GM23338 (cell line): ENCODE data around the gene ZBTB7C. TPM values are rescaled to one million over a fixed set of nuclear protein-coding genes. Genes with fewer than 3 reads are reported as not detected.

ENCODE experiments used
- ATAC-seq: fragments of 200-7000 bp; cut with Tn5 transposase; 3 replicates; pipeline ENCODE4 v1.9.1; 2020
- DNase-seq: peaks from one replicate; pipeline ENCODE4 v3.0.0-alpha.2; 2015; ENCODE audit warnings: low spot score
- H2AFZ ChIP-seq: fragments of 200-600 bp; sonication (generic); 2 replicates; pipeline ENCODE4 v1.8.0; 2016; ENCODE audit warnings: antibody characterized with exemption, mild to moderate bottlenecking, moderate library complexity
- H3F3A ChIP-seq: fragments of 200-600 bp; sonication (generic); replicated peaks from 2 replicates; pipeline ENCODE4 v1.8.0; 2017; ENCODE audit warnings: antibody characterized with exemption, mixed run types, low read depth
- H3K27ac ChIP-seq: fragments of 200-600 bp; sonication (generic); 2 replicates; pipeline ENCODE4 v1.6.1; 2016; ENCODE audit warnings: low read depth
- H3K27me3 ChIP-seq: fragments of 200-600 bp; sonication (generic); 2 replicates; pipeline ENCODE4 v1.8.0; 2016; ENCODE audit warnings: mild to moderate bottlenecking, mixed run types, moderate library complexity; ENCODE audit not compliant: insufficient read depth
- H3K36me3 ChIP-seq: fragments of 200-600 bp; sonication (generic); 2 replicates; pipeline ENCODE4 v1.8.0; 2016; ENCODE audit warnings: mild to moderate bottlenecking; ENCODE audit not compliant: insufficient read depth
- H3K4me1 ChIP-seq: fragments of 200-600 bp; sonication (generic); 2 replicates; pipeline ENCODE4 v1.8.0; 2016; ENCODE audit warnings: mild to moderate bottlenecking, moderate library complexity; ENCODE audit not compliant: insufficient read depth
- H3K4me2 ChIP-seq: fragments of 200-600 bp; sonication (generic); 2 replicates; pipeline ENCODE4 v1.7.1; 2017; ENCODE audit warnings: mixed run types
- H3K4me3 ChIP-seq: fragments of 200-600 bp; sonication (generic); 2 replicates; pipeline ENCODE4 v1.6.1; 2016; ENCODE audit warnings: mixed run types
- H3K79me2 ChIP-seq: fragments of 200-600 bp; sonication (generic); replicated peaks from 2 replicates; pipeline ENCODE4 v1.8.0; 2017; ENCODE audit warnings: mild to moderate bottlenecking; ENCODE audit not compliant: insufficient read depth
- H3K9me2 ChIP-seq: fragments of 200-600 bp; sonication (generic); 2 replicates; pipeline ENCODE4 v1.8.0; 2017; ENCODE audit not compliant: insufficient read depth
- H4K20me1 ChIP-seq: fragments of 200-600 bp; sonication (generic); replicated peaks from 2 replicates; pipeline ENCODE4 v1.8.0; 2017; ENCODE audit warnings: mild to moderate bottlenecking; ENCODE audit not compliant: insufficient read depth
- H3K27ac Mint-ChIP-seq: 2 replicates; pipeline ENCODE4 v1.8.0; 2020; ENCODE audit warnings: inconsistent platforms, mild to moderate bottlenecking, moderate library complexity, mixed read lengths
- H3K27me3 Mint-ChIP-seq: 3 replicates; pipeline ENCODE4 v1.8.0; 2022; ENCODE audit warnings: low read depth, mild to moderate bottlenecking, moderate library complexity, mixed read lengths, inconsistent platforms; ENCODE audit not compliant: insufficient read depth, poor library complexity
- H3K36me3 Mint-ChIP-seq: 3 replicates; pipeline ENCODE4 v1.8.0; 2021; ENCODE audit warnings: low read depth, mild to moderate bottlenecking, inconsistent platforms, moderate library complexity, mixed read lengths
- H3K4me1 Mint-ChIP-seq: 3 replicates; pipeline ENCODE4 v1.8.0; 2020; ENCODE audit warnings: mild to moderate bottlenecking, inconsistent platforms, mixed read lengths
- H3K4me3 Mint-ChIP-seq: 3 replicates; pipeline ENCODE4 v1.8.0; 2021; ENCODE audit warnings: moderate library complexity, mild to moderate bottlenecking, inconsistent platforms, mixed read lengths
- H3K9me3 Mint-ChIP-seq: 3 replicates; pipeline ENCODE4 v1.8.0; 2020; ENCODE audit warnings: moderate library complexity, mild to moderate bottlenecking, inconsistent platforms, mixed read lengths
- CREB1 ChIP-seq: fragments of 250-450 bp; sonication (Bioruptor Pico); IDR thresholded peaks from 2 replicates; pipeline ENCODE4 v1.5.0; 2020; ENCODE audit warnings: low read depth, mild to moderate bottlenecking, moderate library complexity
- CTCF ChIP-seq, 2 experiments: fragments of 200-600 bp in 1 of 2; sonication (generic) in 1 of 2; conservative IDR thresholded peaks; 2 replicates each; pipeline versions ENCODE4 v1.5.1 to v1.6.1; 2016 to 2017; ENCODE audit warnings: antibody characterized with exemption in 2 of 2, low read depth in 2 of 2, mild to moderate bottlenecking in 2 of 2, moderate library complexity in 1 of 2
- ETS1 ChIP-seq: IDR thresholded peaks from 2 replicates; pipeline ENCODE4 v1.6.1; 2016; ENCODE audit warnings: antibody characterized with exemption
- EZH2 ChIP-seq: fragments of 200-600 bp; sonication (generic); IDR thresholded peaks from one replicate; pipeline ENCODE4 v1.8.0; 2017; ENCODE audit warnings: antibody characterized with exemption, mild to moderate bottlenecking, low read depth; ENCODE audit not compliant: unreplicated experiment
- EZH2phosphoT487 ChIP-seq: fragments of 200-600 bp; sonication (generic); IDR thresholded peaks from one replicate; pipeline ENCODE4 v1.8.1; 2018; ENCODE audit warnings: antibody characterized with exemption; ENCODE audit not compliant: unreplicated experiment
- JUNB ChIP-seq: IDR thresholded peaks from one replicate; pipeline ENCODE4 v1.6.1; 2016; ENCODE audit warnings: antibody characterized with exemption; ENCODE audit not compliant: unreplicated experiment
- NANOG ChIP-seq: IDR thresholded peaks from 2 replicates; pipeline ENCODE4 v1.6.1; 2016; ENCODE audit warnings: antibody characterized with exemption, borderline replicate concordance
- POLR2AphosphoS5 ChIP-seq: IDR thresholded peaks from 2 replicates; pipeline ENCODE4 v1.6.1; 2016; ENCODE audit warnings: antibody characterized with exemption, low read depth
- STAT1 ChIP-seq: IDR thresholded peaks from one replicate; pipeline ENCODE4 v1.6.1; 2016; ENCODE audit warnings: antibody characterized with exemption; ENCODE audit not compliant: unreplicated experiment
- ZNF114 ChIP-seq: fragments of 250-450 bp; sonication (Bioruptor Pico); IDR thresholded peaks from 2 replicates; pipeline ENCODE4 v1.5.0; 2020; ENCODE audit warnings: mild to moderate bottlenecking, moderate library complexity
- ZNF331 ChIP-seq: fragments of 250-450 bp; sonication (Bioruptor Pico); IDR thresholded peaks from 2 replicates; pipeline ENCODE4 v1.5.0; 2020; ENCODE audit warnings: low read depth, mild to moderate bottlenecking, moderate library complexity
- ZNF462 ChIP-seq: fragments of 250-450 bp; sonication (Bioruptor Pico); IDR thresholded peaks from 2 replicates; pipeline ENCODE4 v1.5.0; 2020; ENCODE audit warnings: mild to moderate bottlenecking, moderate library complexity
- polyA plus RNA-seq: library from polyadenylated mRNA; unstranded; fragments of >200 nt; fragmentation: Nextera tagmentation; extraction: Ambion mirVana; gene quantifications from 2 replicates; pipeline ENCODE4 v1.2.1, GENCODE V29; 2016
- total RNA-seq: library from RNA; depleted of rRNA; stranded (reverse); fragments of >200 nt; shearing (Covaris generic); gene quantifications from 2 replicates; pipeline ENCODE4 v1.2.3, GENCODE V29; 2014

The ZBTB7C gene
- total and polyA plus RNA-seq, 2 experiments from 2014 or later, result 0.03 to 0.14 TPM

- no peak overlapping the region for H3K27ac ChIP-seq
- DNase-seq (no peak), ATAC-seq (no peak)
- no peak for TF ChIP-seq ZNF114 (CRISPR knock-in tag)
- TF ChIP-seq CTCF (conservative IDR thresholded peaks at IDR 0.05; ENCODE audit: low read depth in 2 of 2), result no peak
- no peak for TF ChIP-seq CREB1 (CRISPR knock-in tag)
- no peak for TF ChIP-seq ZNF462
- no peak for TF ChIP-seq POLR2AphosphoS5
- no peak for TF ChIP-seq EZH2
- TF ChIP-seq EZH2phosphoT487, result no peak
- TF ChIP-seq ETS1, result no peak
- TF ChIP-seq STAT1, result no peak
- TF ChIP-seq NANOG, result no peak
- no peak for TF ChIP-seq JUNB
- TF ChIP-seq ZNF331, result no peak
- Mint-ChIP-seq H3K27me3 (peaks cover 3% of the 10 kb centered on the region), H3K9me3 (no peaks in the 10 kb centered on the region; the same call in 2 of the 3 replicates), H3K27ac (no peak overlapping the region), H3K36me3 (no peaks in the 10 kb centered on the region), H3K4me1 (peaks cover 14% of the 10 kb centered on the region), H3K4me3 (no peak overlapping the region)
- H3K27me3 ChIP-seq, result no peaks in the 10 kb centered on the region
- H3K79me2 ChIP-seq, result no peaks in the 10 kb centered on the region
- peaks cover 3% of the 10 kb centered on the region for H3K4me1 ChIP-seq
- no peak overlapping the region for H3K4me3 ChIP-seq
- no peak overlapping the region for H2AFZ ChIP-seq
- no peaks in the 10 kb centered on the region for H3K9me2 ChIP-seq
- H3F3A ChIP-seq, result no peaks in the 10 kb centered on the region
- no peak overlapping the region for H3K4me2 ChIP-seq
- no peaks in the 10 kb centered on the region for H4K20me1 ChIP-seq
- no peaks in the 10 kb centered on the region for H3K36me3 ChIP-seq
Measured at GRCh38 chr18:48352051-48352755, 57.0 kb downstream of the ZBTB7C start.
